Spleen (tissue), 3 donors: ENCODE results near the gene CHRND.

Source experiments
- POLR2A ChIP-seq, 3 donors: fragments of 450-650 bp; IDR thresholded peaks; one replicate each; pipeline ENCODE4 v1.5.1; 2017; ENCODE audit warnings: antibody characterized with exemption in 3 of 3, mild to moderate bottlenecking in 1 of 3
- POLR2AphosphoS5 ChIP-seq, 3 donors: sonication (generic); formaldehyde crosslinking; IDR thresholded peaks; one replicate each; pipeline ENCODE4 v1.5.1; 2017; ENCODE audit warnings: antibody characterized with exemption in 3 of 3

DNA sequence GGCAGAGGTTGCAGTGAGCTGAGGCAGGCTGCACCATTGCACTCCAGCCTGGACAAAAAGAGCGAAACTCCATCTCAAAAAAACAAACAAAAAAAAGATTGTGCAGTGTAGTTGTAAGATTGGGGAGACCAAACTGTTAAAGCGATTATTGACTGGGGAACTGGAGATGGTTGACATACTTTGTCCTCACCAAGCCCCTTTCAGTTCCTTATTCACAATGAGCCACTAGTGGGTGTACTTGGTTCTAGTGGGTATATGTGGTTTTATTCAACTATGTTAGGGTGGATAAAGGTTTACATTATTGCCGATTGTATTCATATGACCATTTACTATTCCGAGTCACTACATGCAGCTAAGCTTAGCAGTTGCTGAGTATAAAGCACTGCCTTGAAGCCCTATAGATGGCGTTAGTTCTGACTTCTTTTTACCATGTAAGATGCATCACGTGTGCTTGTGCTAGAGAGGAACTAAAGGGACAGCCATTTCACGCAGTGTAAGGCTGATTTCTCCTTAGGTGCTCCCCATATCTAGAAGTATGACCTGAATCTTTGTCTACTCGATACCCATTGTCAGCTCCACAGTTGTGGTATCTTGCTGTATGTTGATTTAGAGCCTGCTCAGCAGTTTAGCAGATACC is 36.7 kb downstream of the CHRND start:
- TF ChIP-seq POLR2AphosphoS5 (IDR thresholded peaks at IDR 0.05), result no peak
- no peak for TF ChIP-seq POLR2A (IDR thresholded peaks at IDR 0.05)
